Neural progenitor cell (in vitro differentiated cells): ENCODE measurements around the gene IFITM5. TPM values are rescaled to one million over a fixed set of nuclear protein-coding genes. Genes with fewer than 3 reads are reported as not detected.

Experiments
- DNase-seq: peaks from one replicate; pipeline ENCODE4 v3.0.0-alpha.2; 2016; ENCODE audit warnings: low spot score
- H2AFZ ChIP-seq: fragments of 200-600 bp; sonication (generic); replicated peaks from 2 replicates; pipeline ENCODE4 v1.6.1; 2016; ENCODE audit warnings: antibody characterized with exemption
- H3F3A ChIP-seq: fragments of 200-600 bp; sonication (generic); 2 replicates; pipeline ENCODE4 v1.6.1; 2016; ENCODE audit warnings: antibody characterized with exemption, low read depth
- H3K27ac ChIP-seq: fragments of 200-600 bp; sonication (generic); 2 replicates; pipeline ENCODE4 v1.5.1; 2016; ENCODE audit warnings: mild to moderate bottlenecking
- H3K27me3 ChIP-seq: fragments of 200-600 bp; sonication (generic); 2 replicates; pipeline ENCODE4 v1.6.1; 2016; ENCODE audit warnings: mild to moderate bottlenecking, moderate library complexity
- H3K36me3 ChIP-seq: fragments of 200-600 bp; sonication (generic); 2 replicates; pipeline ENCODE4 v1.5.1; 2016
- H3K4me1 ChIP-seq: fragments of 200-600 bp; sonication (generic); 2 replicates; pipeline ENCODE4 v1.6.1; 2016; ENCODE audit warnings: mixed run types
- H3K4me2 ChIP-seq: fragments of 200-600 bp; sonication (generic); 2 replicates; pipeline ENCODE4 v1.6.1; 2016
- H3K4me3 ChIP-seq: fragments of 200-600 bp; sonication (generic); 2 replicates; pipeline ENCODE4 v1.5.1; 2016
- H3K79me2 ChIP-seq: fragments of 200-600 bp; sonication (generic); 2 replicates; pipeline ENCODE4 v1.6.1; 2016; ENCODE audit warnings: low read depth
- H3K9ac ChIP-seq: fragments of 200-600 bp; sonication (generic); 2 replicates; pipeline ENCODE4 v1.6.1; 2016
- H3K9me3 ChIP-seq: fragments of 200-600 bp; sonication (generic); 2 replicates; pipeline ENCODE4 v1.5.1; 2016; ENCODE audit warnings: low read depth
- H4K20me1 ChIP-seq: fragments of 200-600 bp; sonication (generic); 2 replicates; pipeline ENCODE4 v1.6.1; 2016; ENCODE audit warnings: low read depth
- H3K27ac Mint-ChIP-seq: 3 replicates; pipeline ENCODE4 v1.8.0; 2021; ENCODE audit warnings: mixed read lengths
- H3K27me3 Mint-ChIP-seq: 2 replicates; pipeline ENCODE4 v1.8.0; 2022; ENCODE audit warnings: low read depth, mild to moderate bottlenecking, inconsistent platforms, moderate library complexity, mixed read lengths; ENCODE audit not compliant: insufficient read depth
- H3K36me3 Mint-ChIP-seq: 3 replicates; pipeline ENCODE4 v1.8.0; 2021; ENCODE audit warnings: mixed read lengths
- H3K4me1 Mint-ChIP-seq: 3 replicates; pipeline ENCODE4 v1.8.0; 2021; ENCODE audit warnings: mixed read lengths
- H3K4me3 Mint-ChIP-seq: 3 replicates; pipeline ENCODE4 v1.8.0; 2021; ENCODE audit warnings: mild to moderate bottlenecking, moderate library complexity, mixed read lengths
- H3K9me3 Mint-ChIP-seq: 3 replicates; pipeline ENCODE4 v1.8.0; 2020; ENCODE audit warnings: mixed read lengths
- EZH2 ChIP-seq: fragments of 200-600 bp; sonication (generic); IDR thresholded peaks from 2 replicates; pipeline ENCODE4 v1.6.1; 2017; ENCODE audit warnings: antibody characterized with exemption, mild to moderate bottlenecking, moderate library complexity
- EZH2phosphoT487 ChIP-seq: fragments of 200-600 bp; sonication (generic); IDR thresholded peaks from 2 replicates; pipeline ENCODE4 v1.6.1; 2017; ENCODE audit warnings: antibody characterized with exemption
- total RNA-seq: library from RNA; depleted of rRNA; stranded (reverse); fragments of >200 nt; gene quantifications from 2 replicates; pipeline ENCODE4 v1.2.3, GENCODE V29; 2015; ENCODE audit warnings: low replicate concordance
- TF ChIP-seq, protein P1 (sequence below): fragments of 200-600 bp; sonication (generic); IDR thresholded peaks from 2 replicates; pipeline ENCODE4 v1.5.1; 2017; ENCODE audit warnings: antibody characterized with exemption, mild to moderate bottlenecking

Gene IFITM5
- total RNA-seq, 1 donor from 2014 or later = not detected

DNA sequence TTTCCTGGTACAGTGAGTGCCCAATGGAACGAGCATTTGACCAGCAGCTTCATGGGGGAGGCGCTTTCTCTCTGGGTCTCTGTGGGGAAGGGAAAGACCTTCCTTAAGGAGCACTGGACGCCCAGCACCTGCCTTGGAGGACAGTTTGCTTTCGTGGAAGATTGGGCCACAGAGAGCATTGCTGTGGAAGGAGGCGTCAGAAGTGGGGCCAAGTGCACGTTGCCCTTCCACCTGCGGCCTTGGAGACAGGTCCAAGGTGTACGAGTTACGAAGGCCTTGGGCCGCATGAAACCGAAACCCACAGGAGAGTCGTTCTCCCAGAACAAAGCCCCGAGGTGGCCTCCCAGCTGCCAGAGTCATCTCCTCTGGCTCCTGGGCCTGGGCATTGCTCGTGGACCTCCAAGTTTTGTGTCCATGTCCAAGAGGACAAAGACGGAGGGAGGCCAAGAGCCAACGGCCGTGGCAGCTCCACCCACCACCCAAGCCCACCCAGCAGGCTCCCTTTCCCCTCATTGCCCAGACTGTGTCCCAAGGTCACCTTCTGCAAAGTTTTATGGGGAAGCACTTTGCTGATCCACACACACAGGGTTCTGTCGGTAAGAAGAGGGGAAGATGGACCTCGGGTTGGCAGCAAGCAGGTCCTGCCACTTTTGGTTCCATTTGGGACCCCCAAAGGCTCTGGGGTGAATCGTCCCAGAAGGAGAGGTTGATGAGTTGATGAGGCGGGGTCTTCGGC lies 27.0 kb downstream of the IFITM5 start:
- TF ChIP-seq, protein P1, sequence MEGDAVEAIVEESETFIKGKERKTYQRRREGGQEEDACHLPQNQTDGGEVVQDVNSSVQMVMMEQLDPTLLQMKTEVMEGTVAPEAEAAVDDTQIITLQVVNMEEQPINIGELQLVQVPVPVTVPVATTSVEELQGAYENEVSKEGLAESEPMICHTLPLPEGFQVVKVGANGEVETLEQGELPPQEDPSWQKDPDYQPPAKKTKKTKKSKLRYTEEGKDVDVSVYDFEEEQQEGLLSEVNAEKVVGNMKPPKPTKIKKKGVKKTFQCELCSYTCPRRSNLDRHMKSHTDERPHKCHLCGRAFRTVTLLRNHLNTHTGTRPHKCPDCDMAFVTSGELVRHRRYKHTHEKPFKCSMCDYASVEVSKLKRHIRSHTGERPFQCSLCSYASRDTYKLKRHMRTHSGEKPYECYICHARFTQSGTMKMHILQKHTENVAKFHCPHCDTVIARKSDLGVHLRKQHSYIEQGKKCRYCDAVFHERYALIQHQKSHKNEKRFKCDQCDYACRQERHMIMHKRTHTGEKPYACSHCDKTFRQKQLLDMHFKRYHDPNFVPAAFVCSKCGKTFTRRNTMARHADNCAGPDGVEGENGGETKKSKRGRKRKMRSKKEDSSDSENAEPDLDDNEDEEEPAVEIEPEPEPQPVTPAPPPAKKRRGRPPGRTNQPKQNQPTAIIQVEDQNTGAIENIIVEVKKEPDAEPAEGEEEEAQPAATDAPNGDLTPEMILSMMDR = no peak
- TF ChIP-seq EZH2 (no peak), EZH2phosphoT487 (no peak)
- Mint-ChIP-seq H3K4me1 (peaks cover 3% of the 10 kb centered on the region), H3K4me3 (no peak overlapping the region), H3K27ac (no peak overlapping the region), H3K27me3 (peaks cover 3% of the 10 kb centered on the region), H3K9me3 (peaks cover 7% of the 10 kb centered on the region), H3K36me3 (peaks cover 1% of the 10 kb centered on the region)
- no peaks in the 10 kb centered on the region for H3K9me3 ChIP-seq
- H3K4me3 ChIP-seq = no peak overlapping the region
- H3K4me2 ChIP-seq = no peak overlapping the region
- H3K36me3 ChIP-seq = no peaks in the 10 kb centered on the region
- DNase-seq = no peak
- no peak overlapping the region for H3K27ac ChIP-seq
- H3K4me1 ChIP-seq = no peaks in the 10 kb centered on the region
- no peaks in the 10 kb centered on the region for H4K20me1 ChIP-seq
- peaks cover 3% of the 10 kb centered on the region for H3K27me3 ChIP-seq
- no peaks in the 10 kb centered on the region for H3F3A ChIP-seq
- no peak overlapping the region for H2AFZ ChIP-seq
- no peak overlapping the region for H3K9ac ChIP-seq
- no peaks in the 10 kb centered on the region for H3K79me2 ChIP-seq

DNA sequence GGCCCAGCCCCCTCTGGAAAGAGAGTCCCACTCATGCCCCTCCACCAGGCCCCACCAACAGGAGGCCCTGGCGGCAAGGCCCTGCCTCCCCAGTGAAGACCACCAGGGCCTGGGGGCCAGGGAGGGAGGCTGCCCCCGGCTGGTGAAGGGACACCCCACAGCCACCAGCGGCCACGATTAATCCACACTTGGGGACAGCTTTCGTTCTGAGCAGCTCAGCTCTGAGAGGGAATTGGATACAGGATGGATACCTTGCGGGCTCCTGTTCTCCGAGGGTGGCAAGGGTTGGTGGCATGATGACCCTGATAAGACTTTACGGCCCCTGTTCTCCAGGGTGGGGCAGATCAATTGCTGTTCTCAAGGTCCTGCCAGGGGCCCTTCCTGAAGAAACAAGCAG lies 28.0 kb downstream of the IFITM5 start:
- no peaks in the 10 kb centered on the region for H3K9me3 ChIP-seq
- Mint-ChIP-seq H3K27me3 (peaks cover 3% of the 10 kb centered on the region), H3K4me1 (peaks cover 3% of the 10 kb centered on the region), H3K27ac (no peak overlapping the region), H3K36me3 (peaks cover 1% of the 10 kb centered on the region), H3K4me3 (no peak overlapping the region), H3K9me3 (peaks cover 7% of the 10 kb centered on the region)
- no peaks in the 10 kb centered on the region for H4K20me1 ChIP-seq
- no peak overlapping the region for H3K27ac ChIP-seq
- no peak overlapping the region for H3K4me2 ChIP-seq
- no peak for DNase-seq
- no peak overlapping the region for H2AFZ ChIP-seq
- H3K79me2 ChIP-seq = no peaks in the 10 kb centered on the region
- H3K27me3 ChIP-seq = peaks cover 3% of the 10 kb centered on the region
- no peak overlapping the region for H3K9ac ChIP-seq
- TF ChIP-seq EZH2 (no peak), EZH2phosphoT487 (no peak)
- TF ChIP-seq, protein P1 = no peak
- H3K4me3 ChIP-seq = no peak overlapping the region
- H3K36me3 ChIP-seq = no peaks in the 10 kb centered on the region
- H3F3A ChIP-seq = no peaks in the 10 kb centered on the region
- H3K4me1 ChIP-seq = no peaks in the 10 kb centered on the region

DNA sequence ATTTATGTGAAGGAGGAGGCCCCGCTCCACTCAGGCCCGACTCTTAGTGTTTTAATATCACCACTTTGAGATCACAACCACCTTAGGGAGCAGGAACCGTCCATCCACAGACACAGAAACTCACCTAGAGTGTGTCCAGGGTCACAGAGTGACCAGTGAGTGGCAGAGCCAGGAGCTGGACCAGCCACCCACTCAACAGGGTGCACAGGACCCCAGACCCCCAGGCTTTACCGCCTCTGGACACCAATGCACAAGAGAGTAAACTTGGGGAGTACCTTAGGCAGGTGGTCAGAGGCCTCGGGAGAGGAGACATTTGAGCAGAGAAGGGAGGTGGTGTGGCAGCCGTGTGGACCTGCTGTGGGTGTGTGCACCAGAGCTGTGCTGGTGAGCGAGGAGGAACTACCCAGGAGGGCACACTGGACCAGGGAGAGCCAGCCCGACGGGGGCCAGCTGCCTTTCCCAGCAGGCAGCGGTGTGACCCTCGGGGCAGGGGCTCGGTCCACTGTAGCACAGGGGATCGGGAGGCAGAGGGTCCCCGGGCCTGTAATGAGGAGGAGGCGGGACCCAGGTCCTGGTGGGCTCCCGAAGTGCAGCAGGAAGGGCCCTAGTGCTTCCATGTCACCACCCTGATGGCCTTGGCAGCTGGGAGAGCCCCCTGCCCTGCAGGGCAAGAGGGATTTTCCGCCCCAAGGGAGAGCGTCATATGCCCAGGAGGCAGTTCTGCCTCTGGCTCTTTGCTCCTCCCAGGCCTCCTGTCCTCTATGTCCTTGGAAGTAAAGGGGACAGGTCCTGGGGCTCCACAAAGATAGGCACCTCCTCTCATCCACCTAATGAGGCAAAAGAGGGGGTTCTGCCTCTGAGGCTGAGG lies 28.6 kb downstream of the IFITM5 start:
- H3K4me2 ChIP-seq = no peak overlapping the region
- Mint-ChIP-seq H3K27me3 (peaks cover 3% of the 10 kb centered on the region), H3K27ac (peak overlapping the region; percentile 42), H3K4me1 (peaks cover 3% of the 10 kb centered on the region), H3K9me3 (peaks cover 7% of the 10 kb centered on the region), H3K36me3 (peaks cover 1% of the 10 kb centered on the region), H3K4me3 (peak overlapping the region; percentile 27)
- no peaks in the 10 kb centered on the region for H4K20me1 ChIP-seq
- TF ChIP-seq EZH2 (no peak), EZH2phosphoT487 (no peak)
- TF ChIP-seq, protein P1 = no peak
- H3F3A ChIP-seq = no peaks in the 10 kb centered on the region
- H2AFZ ChIP-seq = no peak overlapping the region
- H3K27ac ChIP-seq = no peak overlapping the region
- peaks cover 3% of the 10 kb centered on the region for H3K27me3 ChIP-seq
- DNase-seq = no peak
- H3K79me2 ChIP-seq = no peaks in the 10 kb centered on the region
- H3K4me3 ChIP-seq = no peak overlapping the region
- H3K9ac ChIP-seq = no peak overlapping the region
- H3K9me3 ChIP-seq = no peaks in the 10 kb centered on the region
- no peaks in the 10 kb centered on the region for H3K4me1 ChIP-seq
- no peaks in the 10 kb centered on the region for H3K36me3 ChIP-seq
